K562 (cell line): ENCODE data around the gene CDCP1. TPM values are rescaled to one million over a fixed set of nuclear protein-coding genes. Genes with fewer than 3 reads are reported as not detected.

ENCODE experiments used
- CBX1 ChIP-seq: sonication (generic); IDR thresholded peaks from 2 replicates; pipeline ENCODE4 v1.6.1; 2016; ENCODE audit warnings: antibody characterized with exemption, low read depth, mild to moderate bottlenecking
- NCOA6 ChIP-seq: fragments of 450-650 bp; IDR thresholded peaks from 2 replicates; pipeline ENCODE4 v1.6.1; 2017; ENCODE audit warnings: mild to moderate bottlenecking
- NUFIP1 ChIP-seq: fragments of 450-650 bp; IDR thresholded peaks from 2 replicates; pipeline ENCODE4 v1.6.1; 2018; ENCODE audit not compliant: partially characterized antibody
- POLR3A ChIP-seq: IDR thresholded peaks from 2 replicates; pipeline ENCODE4 v1.6.1; 2011; ENCODE audit warnings: borderline replicate concordance, mild to moderate bottlenecking, moderate library complexity; ENCODE audit not compliant: insufficient read length, insufficient read depth; ENCODE audit errors: extremely low read depth
- PREB ChIP-seq: sonication (generic); formaldehyde crosslinking; IDR thresholded peaks from 2 replicates; pipeline ENCODE4 v1.8.1; 2023; ENCODE audit warnings: mild to moderate bottlenecking, missing genetic modification reagents
- SAFB ChIP-seq: fragments of 200-400 bp; formaldehyde crosslinking; IDR thresholded peaks from 2 replicates; pipeline ENCODE4 v1.6.1; 2017; ENCODE audit warnings: low read depth, low read length, borderline replicate concordance
- SAFB2 ChIP-seq: fragments of 200-400 bp; formaldehyde crosslinking; IDR thresholded peaks from 2 replicates; pipeline ENCODE4 v1.6.1; 2018; ENCODE audit warnings: borderline replicate concordance, low read length, low read depth, moderate library complexity; ENCODE audit not compliant: severe bottlenecking
- TAF9B ChIP-seq: fragments of 450-650 bp; IDR thresholded peaks from 2 replicates; pipeline ENCODE4 v1.6.1; 2018; ENCODE audit warnings: mild to moderate bottlenecking; ENCODE audit not compliant: partially characterized antibody
- THRB ChIP-seq: fragments of 450-650 bp; formaldehyde crosslinking; conservative IDR thresholded peaks from 2 replicates; pipeline ENCODE4 v1.4.0; 2022; ENCODE audit warnings: mild to moderate bottlenecking, missing genetic modification characterization
- TSC22D4 ChIP-seq: fragments of 450-650 bp; IDR thresholded peaks from 2 replicates; pipeline ENCODE4 v1.6.1; 2016; ENCODE audit warnings: missing genetic modification characterization, missing biosample characterization, control low read depth
- ZBTB8A ChIP-seq: fragments of 450-650 bp; IDR thresholded peaks from 2 replicates; pipeline ENCODE4 v1.6.1; 2018; ENCODE audit warnings: mild to moderate bottlenecking, moderate library complexity; ENCODE audit not compliant: partially characterized antibody
- ZNF124 ChIP-seq: sonication (generic); formaldehyde crosslinking; IDR thresholded peaks from 2 replicates; pipeline ENCODE4 v1.8.1; 2022; ENCODE audit warnings: missing genetic modification reagents
- ZNF311 ChIP-seq: fragments of 250-450 bp; sonication (Bioruptor Pico); IDR thresholded peaks from 2 replicates; pipeline ENCODE4 v1.4.0; 2020; ENCODE audit warnings: mild to moderate bottlenecking, moderate library complexity
- polyA plus RNA-seq, 8 experiments: library from polyadenylated mRNA; depleted of rRNA in 4 of 8; stranded (reverse) in 5 of 8; unstranded in 3 of 8; fragments of >200 nt; fragmentation: Nextera tagmentation in 2 of 8; fragmentation: Illumina TruSeq in 1 of 8; extraction: Ambion mirVana in 2 of 8; extraction: Trizol in 1 of 8; gene quantifications; 2 replicates each; pipeline versions ENCODE4 v1.2.1 to v1.2.3, GENCODE V29; 2011 to 2014; ENCODE audit warnings: inconsistent platforms in 1 of 8, missing spikeins in 1 of 8
- total RNA-seq, 7 experiments: library from RNA; depleted of rRNA in 6 of 7; stranded (reverse); fragments of >200 nt in 6 of 7; fragmentation: Illumina TruSeq in 2 of 7; extraction: Trizol in 2 of 7; gene quantifications; 2 replicates each; pipeline versions ENCODE4 v1.2.1 to v1.2.3, GENCODE V29; 2011 to 2021; ENCODE audit warnings: low replicate concordance in 1 of 7
- TF ChIP-seq, protein P1 (sequence below): fragments of 450-650 bp; IDR thresholded peaks from 2 replicates; pipeline ENCODE4 v1.6.1; 2016; ENCODE audit warnings: mild to moderate bottlenecking
- TF ChIP-seq, protein P2 (sequence below): fragments of 250-450 bp; sonication (Bioruptor Pico); IDR thresholded peaks from 2 replicates; pipeline ENCODE4 v1.5.0; 2021; ENCODE audit warnings: mild to moderate bottlenecking, borderline replicate concordance
- TF ChIP-seq, protein P3 (sequence below): fragments of 200-800 bp; sonication (Bioruptor generic); IDR thresholded peaks from 2 replicates; pipeline ENCODE4 v1.6.1; 2017; ENCODE audit warnings: missing genetic modification characterization, missing compliant biosample characterization

CDCP1 gene
- total and polyA plus RNA-seq, 9 of the 15 experiments (the other 6 are each of a cell fraction or from before 2014, with no cell fraction given): 3.9 to 16.4 (median 5.2) TPM

GRCh38 chr3:45064512-45065372, 81.4 kb downstream of the CDCP1 start (continued):
- TF ChIP-seq CBX1 (no peak), NUFIP1 (no peak), SAFB (no peak), ZBTB8A (no peak), POLR3A (no peak), TSC22D4 (tag) (peak; percentile 98), TAF9B (no peak), THRB (CRISPR knock-in tag) (peak; percentile 100), PREB (CRISPR knock-in tag) (no peak), ZNF124 (CRISPR knock-in tag) (no peak), NCOA6 (no peak), ZNF311 (CRISPR knock-in tag) (peak; percentile 100), SAFB2 (no peak)
- TF ChIP-seq, protein P1, sequence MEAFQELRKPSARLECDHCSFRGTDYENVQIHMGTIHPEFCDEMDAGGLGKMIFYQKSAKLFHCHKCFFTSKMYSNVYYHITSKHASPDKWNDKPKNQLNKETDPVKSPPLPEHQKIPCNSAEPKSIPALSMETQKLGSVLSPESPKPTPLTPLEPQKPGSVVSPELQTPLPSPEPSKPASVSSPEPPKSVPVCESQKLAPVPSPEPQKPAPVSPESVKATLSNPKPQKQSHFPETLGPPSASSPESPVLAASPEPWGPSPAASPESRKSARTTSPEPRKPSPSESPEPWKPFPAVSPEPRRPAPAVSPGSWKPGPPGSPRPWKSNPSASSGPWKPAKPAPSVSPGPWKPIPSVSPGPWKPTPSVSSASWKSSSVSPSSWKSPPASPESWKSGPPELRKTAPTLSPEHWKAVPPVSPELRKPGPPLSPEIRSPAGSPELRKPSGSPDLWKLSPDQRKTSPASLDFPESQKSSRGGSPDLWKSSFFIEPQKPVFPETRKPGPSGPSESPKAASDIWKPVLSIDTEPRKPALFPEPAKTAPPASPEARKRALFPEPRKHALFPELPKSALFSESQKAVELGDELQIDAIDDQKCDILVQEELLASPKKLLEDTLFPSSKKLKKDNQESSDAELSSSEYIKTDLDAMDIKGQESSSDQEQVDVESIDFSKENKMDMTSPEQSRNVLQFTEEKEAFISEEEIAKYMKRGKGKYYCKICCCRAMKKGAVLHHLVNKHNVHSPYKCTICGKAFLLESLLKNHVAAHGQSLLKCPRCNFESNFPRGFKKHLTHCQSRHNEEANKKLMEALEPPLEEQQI: no peak
- TF ChIP-seq, protein P2, sequence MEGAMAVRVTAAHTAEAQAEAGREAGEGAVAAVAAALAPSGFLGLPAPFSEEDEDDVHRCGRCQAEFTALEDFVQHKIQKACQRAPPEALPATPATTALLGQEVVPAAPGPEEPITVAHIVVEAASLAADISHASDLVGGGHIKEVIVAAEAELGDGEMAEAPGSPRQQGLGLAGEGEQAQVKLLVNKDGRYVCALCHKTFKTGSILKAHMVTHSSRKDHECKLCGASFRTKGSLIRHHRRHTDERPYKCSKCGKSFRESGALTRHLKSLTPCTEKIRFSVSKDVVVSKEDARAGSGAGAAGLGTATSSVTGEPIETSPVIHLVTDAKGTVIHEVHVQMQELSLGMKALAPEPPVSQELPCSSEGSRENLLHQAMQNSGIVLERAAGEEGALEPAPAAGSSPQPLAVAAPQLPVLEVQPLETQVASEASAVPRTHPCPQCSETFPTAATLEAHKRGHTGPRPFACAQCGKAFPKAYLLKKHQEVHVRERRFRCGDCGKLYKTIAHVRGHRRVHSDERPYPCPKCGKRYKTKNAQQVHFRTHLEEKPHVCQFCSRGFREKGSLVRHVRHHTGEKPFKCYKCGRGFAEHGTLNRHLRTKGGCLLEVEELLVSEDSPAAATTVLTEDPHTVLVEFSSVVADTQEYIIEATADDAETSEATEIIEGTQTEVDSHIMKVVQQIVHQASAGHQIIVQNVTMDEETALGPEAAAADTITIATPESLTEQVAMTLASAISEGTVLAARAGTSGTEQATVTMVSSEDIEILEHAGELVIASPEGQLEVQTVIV (CRISPR knock-in tag): peak; percentile 95
- TF ChIP-seq, protein P3, sequence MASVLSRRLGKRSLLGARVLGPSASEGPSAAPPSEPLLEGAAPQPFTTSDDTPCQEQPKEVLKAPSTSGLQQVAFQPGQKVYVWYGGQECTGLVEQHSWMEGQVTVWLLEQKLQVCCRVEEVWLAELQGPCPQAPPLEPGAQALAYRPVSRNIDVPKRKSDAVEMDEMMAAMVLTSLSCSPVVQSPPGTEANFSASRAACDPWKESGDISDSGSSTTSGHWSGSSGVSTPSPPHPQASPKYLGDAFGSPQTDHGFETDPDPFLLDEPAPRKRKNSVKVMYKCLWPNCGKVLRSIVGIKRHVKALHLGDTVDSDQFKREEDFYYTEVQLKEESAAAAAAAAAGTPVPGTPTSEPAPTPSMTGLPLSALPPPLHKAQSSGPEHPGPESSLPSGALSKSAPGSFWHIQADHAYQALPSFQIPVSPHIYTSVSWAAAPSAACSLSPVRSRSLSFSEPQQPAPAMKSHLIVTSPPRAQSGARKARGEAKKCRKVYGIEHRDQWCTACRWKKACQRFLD (CRISPR knock-in tag): peak; percentile 100
